NCI-H2227 (cell line): ENCODE data around the gene ANKS1A.

ENCODE experiments used
- DNase-seq: peaks from one replicate; lab custom pipeline; 2025; ENCODE audit not compliant: unreplicated experiment; lab: John Stamatoyannopoulos, UW

Gene ANKS1A

DNA sequence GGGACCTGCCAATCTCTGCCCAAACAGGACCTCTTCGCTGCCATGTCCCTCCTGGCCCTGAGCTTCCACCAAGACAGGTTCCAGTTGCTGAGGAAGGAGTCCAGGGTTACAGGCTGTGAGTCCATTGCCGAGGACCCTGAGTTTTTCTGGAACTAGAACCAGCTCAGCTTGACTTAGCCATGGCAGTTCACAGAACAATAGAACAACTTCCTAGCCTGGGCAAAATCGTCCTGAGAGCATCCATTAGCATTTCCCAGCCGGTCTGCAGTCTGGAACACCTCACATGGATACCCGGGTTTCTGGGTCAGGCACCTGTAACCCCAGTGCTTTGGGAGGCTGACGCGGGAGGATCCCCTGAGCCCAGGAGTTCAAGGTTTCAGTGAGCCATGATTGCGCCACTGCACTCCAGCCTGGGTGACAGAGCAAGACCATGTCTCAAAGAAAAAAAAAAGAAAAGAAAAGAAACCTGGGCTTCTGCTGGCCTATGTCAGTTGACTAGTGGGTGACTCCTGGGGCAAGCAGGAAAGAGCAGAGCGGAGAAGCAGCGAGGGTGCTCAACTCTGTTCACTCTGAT is 161.8 kb downstream of the ANKS1A start:
- no peak for DNase-seq

DNA sequence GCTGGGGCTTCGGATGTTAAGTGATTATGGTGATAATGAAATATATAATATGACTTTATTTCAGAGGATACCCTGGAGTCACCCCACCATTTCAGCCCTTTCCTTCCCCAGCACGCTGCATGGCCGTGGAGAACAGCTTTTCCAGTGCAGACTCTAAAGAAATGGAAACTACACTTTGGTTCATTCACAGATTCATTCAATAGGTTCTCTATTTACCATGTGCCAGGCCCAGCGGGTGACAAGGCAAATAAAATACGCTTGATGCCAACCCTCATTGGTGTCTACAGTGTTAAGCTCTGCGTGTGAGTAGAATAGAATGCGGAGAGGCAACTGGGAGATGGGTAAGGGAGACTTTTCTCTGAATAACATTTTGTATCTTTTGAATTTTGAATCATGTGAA is 162.3 kb downstream of the ANKS1A start:
- DNase-seq, result no peak

DNA sequence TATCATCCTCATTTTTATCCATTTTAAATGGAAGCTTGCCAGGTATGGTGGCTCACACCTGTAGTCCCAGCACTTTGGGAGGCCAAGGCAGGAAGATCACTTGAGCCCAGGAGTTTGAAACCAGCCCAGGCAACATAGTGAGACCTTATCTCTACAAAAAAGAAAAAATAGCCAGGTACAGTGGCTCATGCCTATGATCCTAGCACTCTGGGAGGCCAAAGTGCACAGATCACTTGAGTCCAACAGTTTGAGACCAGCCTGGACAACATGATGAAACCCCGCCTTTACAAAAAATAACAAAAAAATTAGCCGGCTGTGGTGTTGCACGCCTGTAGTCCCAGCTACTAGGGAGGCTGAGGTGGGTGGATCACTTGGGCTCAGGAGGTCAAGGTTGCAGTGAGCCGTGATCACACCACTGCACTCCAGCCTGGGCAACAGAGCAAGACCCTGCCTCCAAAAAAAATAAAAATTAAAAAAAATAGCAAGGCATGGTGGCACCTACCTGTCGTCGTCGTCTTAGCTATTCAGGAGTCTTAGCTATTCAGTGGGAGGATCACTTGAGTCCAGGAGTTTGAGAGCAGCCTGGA is 163.0 kb downstream of the ANKS1A start:
- DNase-seq, result no peak

DNA sequence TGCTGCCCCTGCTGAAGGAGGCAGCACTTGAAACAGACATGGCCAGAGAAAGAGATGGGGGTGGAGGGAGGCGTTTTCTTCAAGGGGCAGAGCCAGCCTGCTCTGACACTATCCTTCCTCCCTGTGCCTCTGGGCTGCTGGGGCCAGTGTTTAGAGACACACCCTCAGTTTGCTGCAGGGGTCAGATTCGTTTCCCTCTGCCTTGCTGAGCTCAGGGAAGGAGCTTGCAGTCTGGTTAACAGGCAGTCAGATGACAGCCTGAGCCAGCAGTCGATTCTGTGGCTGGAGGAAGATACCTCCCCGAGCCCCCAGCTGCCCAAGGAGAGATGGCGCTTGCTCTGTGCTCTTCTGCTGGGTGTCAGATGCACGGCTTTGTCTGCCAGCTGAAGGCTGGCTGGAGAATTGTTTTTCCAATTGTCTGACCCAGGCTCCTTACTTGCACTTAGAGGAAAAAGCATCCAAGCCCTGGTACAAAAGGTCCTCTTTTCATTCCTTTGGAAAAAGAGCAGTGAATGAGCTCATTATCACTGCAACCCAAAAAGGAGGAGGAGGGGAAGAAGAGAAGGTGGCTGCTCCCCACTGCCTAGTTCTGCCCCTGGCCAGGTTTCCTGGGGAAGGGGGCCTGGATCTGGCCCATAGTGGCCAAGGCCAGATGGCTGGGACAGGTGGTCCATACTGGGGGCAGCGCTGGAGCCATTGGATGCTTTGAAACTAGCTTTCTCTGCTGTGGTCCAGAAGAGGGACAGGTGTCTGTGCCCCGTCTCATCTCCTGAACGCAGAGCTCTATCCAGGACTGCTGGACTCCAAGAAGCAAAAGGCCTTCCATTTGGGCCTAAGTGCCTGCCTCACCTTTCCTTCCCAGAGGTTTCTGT is 163.9 kb downstream of the ANKS1A start:
- peak; percentile 45 for DNase-seq

DNA sequence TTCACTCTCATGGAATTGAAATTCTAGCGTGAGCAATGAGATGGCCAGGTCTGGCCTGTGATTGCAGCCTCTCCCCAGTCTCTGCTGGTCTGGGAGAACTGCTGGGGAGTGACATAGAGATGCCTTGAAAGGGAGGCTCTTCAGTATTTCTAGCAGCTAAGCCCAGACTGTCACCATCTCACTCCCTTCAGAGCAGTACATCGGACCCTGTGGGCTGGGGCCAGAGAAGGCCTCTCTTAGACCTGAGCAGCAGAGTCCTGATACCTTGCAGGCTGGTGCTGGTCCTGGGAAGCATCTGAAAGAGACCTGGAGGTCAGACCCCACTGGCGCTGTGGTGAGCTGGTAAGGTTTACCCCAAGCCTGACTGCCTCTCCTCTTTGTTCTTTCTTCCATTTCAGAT is 164.6 kb downstream of the ANKS1A start:
- no peak for DNase-seq

DNA sequence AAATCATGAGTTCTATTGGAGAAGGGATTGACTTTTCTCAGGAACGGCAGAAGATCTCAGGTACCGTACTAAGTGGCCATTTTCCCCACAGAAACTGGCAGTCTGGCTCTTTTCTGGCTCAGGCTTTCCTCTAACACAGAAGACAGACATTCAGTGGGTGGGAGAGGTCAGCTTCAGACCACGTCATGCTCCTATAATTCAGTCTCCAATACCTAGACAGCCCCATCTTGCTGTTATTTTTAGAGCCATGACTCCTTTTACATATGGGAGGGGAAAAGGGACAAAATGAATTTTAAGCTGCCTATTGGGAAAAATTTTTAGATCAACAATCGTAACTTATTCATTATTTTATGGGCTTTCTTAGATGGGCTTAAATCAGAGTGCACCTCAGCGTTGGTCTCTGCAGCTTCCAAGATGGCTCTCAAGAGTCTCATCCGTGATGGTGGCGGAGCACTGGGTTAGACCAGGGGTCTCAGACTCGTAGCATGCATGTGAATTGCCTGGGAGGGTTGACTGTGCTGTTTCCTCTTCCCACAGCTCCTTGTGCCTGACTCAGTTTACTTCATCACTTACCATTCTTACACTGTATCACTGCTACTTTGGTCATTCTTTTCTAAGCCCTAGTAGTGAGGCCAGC is 165.2 kb downstream of the ANKS1A start:
- DNase-seq, result no peak

DNA sequence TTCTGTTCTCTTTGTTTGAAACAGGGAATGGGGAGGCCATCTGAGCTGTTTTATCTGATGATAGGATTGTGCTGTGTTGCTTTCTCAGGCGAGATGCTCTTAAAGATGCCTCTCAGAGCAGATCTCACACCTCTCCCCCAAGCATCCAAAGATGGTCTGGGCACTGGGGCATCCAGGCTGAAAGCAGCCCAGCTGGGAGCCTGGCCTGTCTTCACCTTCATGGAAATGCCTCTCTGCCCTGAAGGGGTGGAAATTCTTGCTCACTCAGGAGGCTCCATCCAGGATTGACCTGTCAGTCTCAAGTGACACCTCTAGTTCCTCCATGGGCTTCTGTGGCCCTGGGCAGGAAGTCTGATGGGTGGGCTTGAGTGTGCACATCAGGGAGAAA is 165.7 kb downstream of the ANKS1A start:
- no peak for DNase-seq

DNA sequence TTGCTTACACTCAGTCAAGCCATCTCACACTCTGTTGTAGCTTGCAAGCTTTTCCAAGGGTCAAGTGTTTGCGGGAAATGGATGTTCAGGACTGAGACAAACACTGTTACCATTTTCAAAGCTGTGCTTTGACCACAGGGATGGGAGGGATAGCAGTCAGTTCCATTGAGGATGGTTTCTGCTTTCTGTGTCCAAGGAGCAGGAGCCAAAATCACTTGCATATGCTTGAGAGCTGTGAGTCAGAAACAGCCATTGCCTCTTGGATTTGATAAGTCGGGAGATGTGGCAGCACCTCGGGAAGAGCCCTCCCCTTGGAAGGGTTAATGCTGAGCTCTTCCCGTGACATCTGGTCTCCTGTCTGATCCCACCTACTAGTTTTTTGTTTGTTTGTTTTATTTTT is 166.8 kb downstream of the ANKS1A start:
- DNase-seq, result no peak

DNA sequence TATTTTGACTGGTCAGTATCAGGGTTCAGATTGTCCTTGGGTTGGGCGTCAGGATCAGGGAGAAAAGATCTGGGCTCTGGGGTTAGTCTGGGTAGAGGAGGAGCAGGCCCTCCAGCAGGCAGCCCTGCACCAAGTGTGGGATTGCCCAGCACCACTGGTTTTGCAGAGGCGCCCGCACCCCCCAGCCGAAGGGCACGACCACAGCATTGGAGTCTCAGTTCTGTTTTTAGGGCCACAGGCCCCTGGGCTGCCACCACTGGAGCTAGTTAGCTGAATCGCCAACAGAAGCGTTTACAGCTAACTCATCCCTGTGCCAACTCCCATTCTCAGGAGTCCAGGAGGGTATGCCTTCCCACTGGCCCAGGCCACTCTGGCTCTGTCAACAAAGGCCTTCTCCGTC is 167.9 kb downstream of the ANKS1A start:
- DNase-seq, result no peak

DNA sequence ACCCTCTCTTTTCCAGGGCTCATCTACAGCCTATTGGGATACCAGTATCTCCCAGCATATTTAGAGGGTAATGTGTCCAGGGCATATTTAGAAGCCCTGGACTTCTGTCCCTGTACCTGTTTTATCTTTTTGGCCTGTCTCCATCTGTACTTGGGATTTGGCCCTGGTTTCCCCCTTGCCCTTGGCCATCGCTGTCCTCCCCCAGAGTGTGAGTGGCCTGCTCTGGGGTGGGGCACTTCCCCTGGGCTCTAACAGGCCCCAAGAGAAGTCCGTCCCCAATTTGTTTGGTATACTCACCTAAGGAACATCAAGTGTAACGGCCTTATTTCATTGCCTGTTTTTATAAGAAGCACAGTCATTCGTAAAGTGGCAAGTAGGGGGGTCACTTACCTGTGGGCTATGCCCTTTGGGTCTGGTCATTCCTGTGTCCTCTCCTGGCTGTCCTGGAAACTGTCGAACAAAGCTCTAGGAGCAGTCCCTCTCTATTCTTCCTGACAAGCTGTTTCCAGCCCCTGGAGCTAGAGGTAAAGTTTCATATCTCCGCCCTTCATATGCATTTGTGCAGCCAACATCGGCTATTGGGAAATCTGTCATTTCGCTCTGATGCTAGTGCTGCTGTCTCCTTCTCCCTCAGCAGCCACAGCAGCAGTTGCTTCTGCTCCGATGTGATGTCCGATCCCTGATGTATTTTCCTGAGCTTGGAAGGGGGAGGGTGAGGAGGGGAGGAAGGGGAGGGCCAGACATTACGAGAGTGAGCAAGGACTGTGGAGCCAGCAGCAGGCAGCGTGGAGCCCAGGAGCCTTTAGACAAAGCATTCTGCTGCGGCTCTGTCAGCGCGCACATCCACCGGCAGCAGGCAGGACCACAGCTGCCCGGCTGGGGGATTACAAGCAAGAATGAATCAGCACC is 168.6 kb downstream of the ANKS1A start:
- peak; percentile 79 for DNase-seq

DNA sequence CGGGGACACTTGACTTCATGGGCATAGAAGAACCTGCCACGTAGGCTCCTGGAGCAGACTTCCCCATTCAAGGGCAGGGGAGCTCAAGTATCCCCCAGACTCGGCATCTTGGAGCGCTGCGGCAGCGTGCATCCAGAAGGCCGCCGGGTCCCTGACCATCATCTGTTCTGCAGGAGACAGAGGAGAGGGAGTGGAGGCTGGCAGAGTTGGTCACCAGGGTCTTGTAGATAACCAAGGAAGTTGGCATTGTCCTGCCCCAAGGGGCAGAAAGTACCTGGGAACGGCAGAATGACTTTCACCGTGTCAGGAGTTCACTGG is 169.3 kb downstream of the ANKS1A start:
- DNase-seq, result no peak

DNA sequence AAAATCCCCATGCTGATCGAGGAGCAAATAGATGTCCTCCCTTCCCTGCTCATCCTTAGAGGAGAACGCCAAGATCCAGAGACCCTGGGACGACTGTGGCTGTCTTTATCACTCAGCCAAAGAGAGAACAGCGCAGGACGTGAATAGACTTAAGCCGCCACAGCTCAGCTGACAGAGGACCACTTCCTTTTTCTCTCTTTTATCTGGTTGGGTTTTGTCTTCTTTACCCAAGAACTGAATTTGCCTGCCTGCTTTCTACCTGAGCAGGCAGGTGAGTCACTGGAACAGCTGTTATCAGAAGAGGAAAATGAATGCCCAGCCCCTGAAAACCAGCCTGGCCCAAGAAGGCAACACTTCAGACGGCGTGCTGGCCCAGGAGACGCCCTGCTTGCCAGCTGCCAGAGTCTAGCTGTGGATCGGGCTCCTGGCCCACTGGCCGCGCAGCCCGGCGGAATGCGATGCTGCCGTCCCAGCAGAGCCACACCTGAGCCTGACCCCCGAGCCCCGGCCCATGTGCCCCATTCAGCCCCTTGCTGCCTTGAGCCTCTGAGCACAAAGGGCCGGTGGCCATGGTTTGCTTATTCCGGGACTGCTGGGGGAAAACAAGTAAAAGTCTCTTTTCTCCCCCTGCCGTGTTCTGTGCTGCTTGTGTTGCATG is 169.9 kb downstream of the ANKS1A start:
- DNase-seq, result no peak

DNA sequence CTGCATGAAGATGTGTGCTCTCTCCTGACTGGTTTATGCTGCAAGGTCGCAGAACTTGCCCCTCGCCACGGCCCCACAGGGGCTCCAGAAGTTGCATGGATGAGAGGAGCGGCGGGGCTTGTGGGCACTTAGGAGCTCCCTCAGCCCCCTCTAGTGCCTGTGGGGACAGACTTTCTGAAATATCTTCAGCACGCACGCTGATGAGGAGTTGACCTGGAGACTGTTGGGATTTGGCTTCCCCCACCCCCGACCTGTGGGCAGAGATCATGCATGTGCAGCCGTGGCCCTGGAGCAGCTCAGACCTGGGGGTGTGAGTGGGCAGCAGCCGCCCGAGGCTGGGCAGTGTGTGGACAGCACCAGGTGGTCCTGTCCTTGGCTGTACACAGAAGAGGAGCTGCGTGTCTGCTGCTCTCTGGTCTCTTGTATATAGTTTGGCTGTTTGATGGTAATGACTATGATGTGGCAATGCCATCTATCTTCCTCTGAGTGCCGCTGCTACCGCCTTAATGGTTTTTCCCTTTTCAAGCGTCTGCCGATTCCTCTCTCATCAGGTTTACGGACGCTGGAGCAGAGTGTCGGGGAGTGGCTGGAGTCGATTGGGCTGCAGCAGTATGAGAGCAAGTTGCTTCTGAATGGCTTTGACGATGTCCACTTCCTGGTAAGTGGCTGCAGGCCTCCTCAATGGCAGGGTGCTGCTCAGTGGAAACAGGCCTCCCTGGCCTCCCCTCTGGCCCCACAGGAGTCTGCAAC is 170.7 kb downstream of the ANKS1A start:
- DNase-seq, result no peak

DNA sequence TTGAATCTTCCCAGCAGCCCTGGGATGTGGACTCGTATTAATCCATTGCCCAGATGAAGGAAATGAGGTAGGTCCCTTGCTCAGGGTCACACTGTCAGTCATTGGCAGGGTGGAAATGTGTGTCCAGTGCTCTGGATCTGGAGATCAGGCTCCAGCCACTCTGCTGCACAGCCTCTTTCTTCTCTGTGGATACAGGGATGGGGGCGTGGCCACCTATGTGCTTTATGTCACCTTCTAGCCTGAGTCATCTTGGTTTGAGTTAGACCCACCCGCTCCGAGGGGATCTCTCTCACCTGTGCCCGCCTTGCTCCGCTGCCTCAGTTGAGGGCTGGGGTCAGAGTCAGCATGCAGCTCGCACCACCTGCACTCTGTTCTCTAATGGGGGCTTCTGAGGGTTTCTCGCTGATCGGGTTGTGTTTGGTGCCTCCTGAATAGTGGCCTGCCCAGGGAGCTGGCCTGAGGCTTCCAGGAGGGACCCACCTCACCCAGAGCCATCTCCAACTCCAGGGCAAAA is 172.1 kb downstream of the ANKS1A start:
- no peak for DNase-seq

DNA sequence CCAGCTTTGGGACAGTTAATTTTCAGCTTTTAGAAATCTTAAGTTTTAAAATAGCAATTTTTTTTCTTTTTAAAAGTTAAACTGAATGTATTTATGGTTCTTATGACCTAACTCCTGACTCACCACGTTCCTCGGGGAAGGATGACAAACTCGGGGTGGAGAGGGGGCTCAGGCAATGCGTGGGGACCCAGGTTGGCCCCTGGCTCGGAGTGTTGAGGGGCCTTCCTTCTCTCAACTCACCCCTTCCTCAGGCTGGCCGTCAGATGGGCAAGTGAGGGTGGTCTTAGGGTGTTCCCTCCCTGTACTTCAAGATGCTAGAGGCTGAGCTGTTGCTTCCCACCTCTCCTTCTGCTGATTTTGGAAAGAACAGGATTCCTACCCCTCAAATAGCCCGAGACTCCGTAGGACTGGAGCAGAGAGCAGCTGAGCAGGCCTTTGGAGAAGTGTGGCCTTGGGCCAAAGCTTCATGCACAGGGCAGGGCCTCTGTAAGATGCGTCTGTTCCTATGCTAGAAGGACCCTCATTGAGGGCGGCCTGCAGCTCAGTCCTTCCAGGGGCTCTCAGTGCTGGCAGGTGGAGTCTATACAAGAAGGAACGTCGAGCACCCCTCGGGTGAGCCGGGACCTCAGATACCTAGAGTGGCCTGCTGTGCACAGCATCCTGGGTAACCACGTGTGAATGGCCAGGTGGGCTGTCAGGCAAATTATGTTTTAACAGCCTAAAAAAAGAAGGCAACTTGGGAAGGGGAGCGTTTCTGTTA is 172.8 kb downstream of the ANKS1A start:
- no peak for DNase-seq

DNA sequence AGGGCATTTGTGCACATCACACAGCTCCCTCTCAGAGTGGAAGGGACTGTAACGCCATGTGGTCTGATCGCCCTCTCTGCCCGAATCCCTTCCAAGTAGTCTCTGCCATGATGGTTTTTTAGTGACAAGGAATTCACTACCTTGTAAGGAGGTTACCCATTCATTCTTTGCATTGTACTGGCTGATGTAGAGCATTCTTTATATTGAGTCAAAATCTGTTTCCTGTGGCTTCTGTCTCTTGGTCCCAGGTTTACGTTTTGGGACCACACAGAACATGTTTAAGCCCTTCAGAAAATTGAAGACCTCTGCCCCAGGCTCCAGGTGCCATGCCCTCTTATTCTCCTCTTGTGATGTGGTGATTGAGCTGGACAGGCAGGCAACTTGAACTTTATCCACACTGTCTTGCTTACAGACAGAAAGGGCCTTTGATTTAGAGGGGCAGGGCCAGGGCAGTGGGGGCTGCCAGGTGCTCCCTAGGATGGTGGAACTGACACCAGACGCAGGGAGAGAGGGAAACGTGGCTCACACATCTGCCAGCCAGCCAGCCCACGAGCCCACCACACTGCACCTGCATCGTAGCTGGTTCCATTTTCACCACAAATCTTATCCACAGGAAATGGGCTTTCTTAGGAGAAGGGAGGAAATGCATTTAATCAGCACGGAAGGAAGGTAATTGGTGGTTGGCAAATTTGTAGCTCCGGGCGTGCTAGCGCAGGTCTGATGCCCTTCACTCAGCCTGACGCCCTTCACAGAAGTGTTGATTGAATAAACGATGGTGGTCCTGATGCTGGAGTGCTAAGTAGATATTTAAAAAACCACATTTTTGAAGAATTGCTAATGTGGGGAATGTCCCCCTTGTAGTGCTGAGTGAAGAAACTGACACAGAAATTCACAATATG is 173.9 kb downstream of the ANKS1A start:
- DNase-seq, result no peak

DNA sequence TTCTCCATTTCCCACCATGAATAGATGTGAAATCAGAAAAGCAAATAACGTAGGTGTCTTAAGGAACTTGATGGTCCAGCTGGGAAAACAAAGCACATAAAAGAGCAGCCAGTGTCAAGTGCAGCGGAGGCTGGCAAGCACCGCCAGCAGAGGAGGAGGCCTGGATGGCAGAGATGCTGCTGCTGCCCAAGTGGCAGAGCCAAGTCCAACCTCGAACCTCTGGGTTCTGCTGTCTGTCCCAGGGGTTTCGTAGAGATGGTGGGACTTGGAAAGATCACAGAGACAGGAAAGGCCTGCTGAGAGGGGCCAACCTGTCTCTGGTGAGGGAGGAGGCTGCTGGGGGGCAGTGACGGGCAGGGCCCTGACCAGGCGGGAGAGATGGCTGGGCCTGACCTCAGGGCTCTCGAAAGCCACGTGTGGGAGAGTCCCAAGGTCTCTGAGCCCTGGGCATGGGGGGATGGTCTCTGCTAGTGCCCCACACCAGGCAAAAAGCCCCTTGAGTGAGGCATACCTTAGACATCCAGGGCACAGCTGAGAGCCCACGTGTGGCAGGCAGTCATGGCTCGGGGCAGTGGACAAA is 174.7 kb downstream of the ANKS1A start:
- no peak for DNase-seq

DNA sequence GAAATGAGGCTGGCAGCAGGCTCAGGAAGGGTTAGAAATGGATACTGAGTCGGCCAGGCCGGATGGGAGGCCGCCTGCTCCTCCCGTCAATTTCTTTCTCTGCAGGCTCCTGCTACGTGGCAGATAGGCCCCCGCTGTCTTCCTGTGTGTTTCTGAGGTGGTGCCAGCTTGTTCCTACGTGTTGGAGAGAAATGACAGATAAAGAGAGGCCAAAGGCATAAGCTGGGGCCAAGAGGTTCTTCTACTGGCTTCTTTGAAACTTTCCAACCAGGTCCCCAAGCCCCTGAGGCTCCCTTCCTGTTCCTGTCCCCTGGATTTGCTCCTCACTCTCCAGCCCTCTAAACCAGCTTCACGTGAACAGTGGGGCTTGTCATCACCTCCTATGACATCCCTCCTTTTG is 175.2 kb downstream of the ANKS1A start:
- no peak for DNase-seq
